ENCODE results near the gene FLNC. TPM values are rescaled to one million over a fixed set of nuclear protein-coding genes. Genes with fewer than 3 reads are reported as not detected.
A peak's percentile ranks its signal among the peaks of the same experiment; 100 is the strongest.

FLNC gene
- polyA plus RNA-seq, 2 of the 4 experiments (the other 2 are of a cell fraction), result 0.43 to 3.4 TPM

GRCh38 chr7:128891110-128891941 lies 61.1 kb downstream of the FLNC start:
- ChIA-PET CTCF (interaction anchor here (1.0 kb wide), 1 partner anchor 8 kb away, joined by 3 read pairs; no protein-coding TSS in a partner anchor), POLR2A (no interaction called here)
- 45% methylated on average over 7 of the region's 41 CpGs for WGBS (ENCODE audit: missing lambda C conversion rate)
- no peak for TF ChIP-seq SMC3 (IDR thresholded peaks at IDR 0.05)
- no peak for TF ChIP-seq ELK1 (IDR thresholded peaks at IDR 0.05; ENCODE audit: low read depth, low read length)
- no peak for TF ChIP-seq NPAS2 (CRISPR knock-in tag; IDR thresholded peaks at IDR 0.05; ENCODE audit: borderline replicate concordance)
- no peak for TF ChIP-seq NFE2L2 (conservative IDR thresholded peaks at IDR 0.05; ENCODE audit: low read length)
- no peak for TF ChIP-seq ZSCAN20 (CRISPR knock-in tag; IDR thresholded peaks at IDR 0.05)
- no peak for TF ChIP-seq CHD2 (IDR thresholded peaks at IDR 0.05; ENCODE audit: low read length, partially characterized antibody)
- no peak for TF ChIP-seq FOSL2 (IDR thresholded peaks at IDR 0.05)
- no peak for TF ChIP-seq FOSL2 (CRISPR knock-in tag; IDR thresholded peaks at IDR 0.05)
- no peak for TF ChIP-seq MAX (IDR thresholded peaks at IDR 0.05)
- peak; percentile 33 to 56; a peak in 5 of 6 replicates for ATAC-seq
- no peaks in the 10 kb centered on the region for H3K9me3 ChIP-seq
- FAIRE-seq, result no peak
- DNase-seq (ENCODE audit: low read depth in 1 of 2, low spot score in 1 of 2), result no peak
- H3K4me3 ChIP-seq, result peak overlapping the region; percentile 50
- peak overlapping the region; percentile 80 for H3K4me2 ChIP-seq
- peak overlapping the region; percentile 29 to 83; a peak in 5 of 6 replicates for H3K27ac ChIP-seq
- no peaks in the 10 kb centered on the region; the same call in 2 of the 3 replicates for H3K4me1 ChIP-seq

- WGBS (ENCODE audit: missing lambda C conversion rate), result 85% methylated on average over 9 of the region's 11 CpGs
- DNase-seq (ENCODE audit: low read depth in 1 of 2, low spot score in 1 of 2) (no peak), FAIRE-seq (no peak), ATAC-seq (no peak)
- H3K4me2 ChIP-seq, result no peak overlapping the region
- H3K9me3 ChIP-seq, result no peaks in the 10 kb centered on the region
- H3K27ac ChIP-seq, result no peak overlapping the region
- no peak for TF ChIP-seq HOXB13 (CRISPR knock-in tag; IDR thresholded peaks at IDR 0.05; ENCODE audit: low read depth)
- TF ChIP-seq MAFK (IDR thresholded peaks at IDR 0.05; ENCODE audit: partially characterized antibody), result no peak
- TF ChIP-seq MYC (IDR thresholded peaks at IDR 0.05; ENCODE audit: borderline replicate concordance, low read length), result no peak
- TF ChIP-seq POLR2A (IDR thresholded peaks at IDR 0.05; ENCODE audit: low read length), result no peak
- TF ChIP-seq POLR2AphosphoS2 (conservative IDR thresholded peaks at IDR 0.05; ENCODE audit: low read length), result no peak
- TF ChIP-seq JUN (IDR thresholded peaks at IDR 0.05), result no peak
- TF ChIP-seq HOXB5 (CRISPR knock-in tag; IDR thresholded peaks at IDR 0.05), result no peak
- TF ChIP-seq SMC3 (IDR thresholded peaks at IDR 0.05), result no peak
- TF ChIP-seq EHF (CRISPR knock-in tag; IDR thresholded peaks at IDR 0.05), result no peak
- TF ChIP-seq FOSB (CRISPR knock-in tag; IDR thresholded peaks at IDR 0.05), result no peak
- TF ChIP-seq ZNF302 (CRISPR knock-in tag; IDR thresholded peaks at IDR 0.05), result no peak
- TF ChIP-seq RNF2 (IDR thresholded peaks at IDR 0.05; ENCODE audit: borderline replicate concordance, low read depth), result no peak
- TF ChIP-seq MAX (IDR thresholded peaks at IDR 0.05), result no peak
- no peak for TF ChIP-seq EP300 (IDR thresholded peaks at IDR 0.05)
- no peak for TF ChIP-seq E2F6 (IDR thresholded peaks at IDR 0.05; ENCODE audit: borderline replicate concordance, low read depth)
- no peak for TF ChIP-seq ATOH8 (CRISPR knock-in tag; IDR thresholded peaks at IDR 0.05; ENCODE audit: low read depth)
- TF ChIP-seq RAD21 (conservative IDR thresholded peaks at IDR 0.05 in 1 of 2, IDR thresholded peaks at IDR 0.05 in 1 of 2), result no peak
- no peak for TF ChIP-seq CHD2 (IDR thresholded peaks at IDR 0.05; ENCODE audit: low read length, partially characterized antibody)
- ChIA-PET CTCF (interaction anchor here (1.0 kb wide), 1 partner anchor 9 kb away, joined by 3 read pairs; no protein-coding TSS in a partner anchor), POLR2A (no interaction called here)
- no peak overlapping the region for H3K4me3 ChIP-seq
- H3K4me1 ChIP-seq, result no peaks in the 10 kb centered on the region; the same call in 2 of the 3 replicates
Observed at GRCh38 chr7:128891942-128892269, 61.7 kb downstream of the FLNC start.
